Thoracic aorta (tissue), 2 donors: ENCODE measurements around the gene BRD9. TPM values are rescaled to one million over a fixed set of nuclear protein-coding genes. Genes with fewer than 3 reads are reported as not detected.
A peak's percentile ranks its signal among the peaks of the same experiment; 100 is the strongest.
"Not testable (repeated sequence)": the region's sequence is repeated elsewhere in the genome, so short reads cannot be mapped to it uniquely, and the experiment has no call there.

Experiments
- ATAC-seq: fragments of 150-250 bp; one replicate; pipeline ENCODE4 v1.8.0; 2017; ENCODE audit warnings: low read depth; ENCODE audit not compliant: insufficient number of reproducible peaks, low FRiP score
- DNase-seq: peaks from one replicate; pipeline ENCODE4 v3.0.0-alpha.2; 2020; ENCODE audit warnings: low spot score
- H3K27ac ChIP-seq, 2 donors: fragments of 200-600 bp; sonication (generic); 1 replicate in 1 of 2; 2 replicates in 1 of 2; pipeline ENCODE4 v1.5.1; 2016; ENCODE audit warnings: mild to moderate bottlenecking in 2 of 2, moderate library complexity in 2 of 2
- H3K27me3 ChIP-seq: fragments of 200-600 bp; sonication (generic); replicated peaks from 2 replicates; pipeline ENCODE4 v1.6.0; 2016; ENCODE audit warnings: mild to moderate bottlenecking; ENCODE audit not compliant: insufficient read depth
- H3K36me3 ChIP-seq: fragments of 200-600 bp; sonication (generic); one replicate; pipeline ENCODE4 v1.5.1; 2016
- H3K4me1 ChIP-seq, 2 donors: fragments of 200-600 bp; sonication (generic); 1 replicate in 1 of 2; 2 replicates in 1 of 2; pipeline versions ENCODE4 v1.5.1 to v1.6.0; 2016; ENCODE audit warnings: low read depth in 2 of 2, mild to moderate bottlenecking in 1 of 2; ENCODE audit not compliant: control insufficient read depth in 1 of 2
- H3K4me3 ChIP-seq: fragments of 200-600 bp; sonication (generic); 2 replicates; pipeline ENCODE4 v1.5.1; 2016; ENCODE audit warnings: mild to moderate bottlenecking
- H3K9me3 ChIP-seq: fragments of 200-600 bp; sonication (generic); 2 replicates; pipeline ENCODE4 v1.5.1; 2016
- CTCF ChIP-seq: fragments of 200-600 bp; sonication (generic); IDR thresholded peaks from one replicate; pipeline ENCODE4 v1.5.1; 2019; ENCODE audit warnings: antibody characterized with exemption
- total RNA-seq, 2 donors: library from RNA; depleted of rRNA; stranded (reverse); fragments of >200 nt; gene quantifications; one replicate each; pipeline versions ENCODE4 v1.1.0 to v1.2.3, GENCODE V29; 2016

BRD9 gene
- total RNA-seq, 2 donors from 2014 or later = 30.7 to 54.5 TPM

GRCh38 chr5:931570-932145, 39.1 kb upstream of the BRD9 start:
- no peak for ATAC-seq
- Histone ChIP-seq H3K4me3 (no peak overlapping the region), H3K9me3 (no peaks in the 10 kb centered on the region), H3K4me1 (peaks cover 0 to 4% of the 10 kb centered on the region in 2 donors), H3K36me3 (no peaks in the 10 kb centered on the region), H3K27ac (no peak overlapping the region), H3K27me3 (no peaks in the 10 kb centered on the region)
- TF ChIP-seq CTCF = no peak
- DNase-seq = no peak

GRCh38 chr5:930866-931265, 38.3 kb upstream of the BRD9 start:
- DNase-seq = no peak
- Histone ChIP-seq H3K36me3 (no peaks in the 10 kb centered on the region), H3K9me3 (no peaks in the 10 kb centered on the region), H3K27ac (no peak overlapping the region), H3K4me1 (peaks cover 3 to 10% of the 10 kb centered on the region in 2 donors), H3K4me3 (no peak overlapping the region), H3K27me3 (no peaks in the 10 kb centered on the region)
- ATAC-seq = no peak
- TF ChIP-seq CTCF = no peak

- Histone ChIP-seq H3K27ac (no peak overlapping the region), H3K4me3 (no peak overlapping the region), H3K4me1 (peaks cover 3 to 10% of the 10 kb centered on the region in 2 donors), H3K9me3 (no peaks in the 10 kb centered on the region), H3K36me3 (no peaks in the 10 kb centered on the region), H3K27me3 (no peaks in the 10 kb centered on the region)
- no peak for TF ChIP-seq CTCF
- no peak for ATAC-seq
- no peak for DNase-seq
Measured at GRCh38 chr5:929596-929995, 37.0 kb upstream of the BRD9 start.

GRCh38 chr5:929182-929581, 36.6 kb upstream of the BRD9 start:
- H3K36me3 ChIP-seq, H3K27me3 ChIP-seq, ATAC-seq: not testable (repeated sequence)

GRCh38 chr5:927172-928015, 34.8 kb upstream of the BRD9 start:
- peak overlapping the region; percentile 56 for H3K4me3 ChIP-seq
- no peak overlapping the region for H3K27ac ChIP-seq
- no peaks in the 10 kb centered on the region for H3K27me3 ChIP-seq
- TF ChIP-seq CTCF = no peak
- DNase-seq (no peak), ATAC-seq (no peak)
- no peaks in the 10 kb centered on the region for H3K9me3 ChIP-seq
- H3K4me1 ChIP-seq = peaks cover 3 to 10% of the 10 kb centered on the region in 2 donors
- H3K36me3 ChIP-seq = no peaks in the 10 kb centered on the region

More at GRCh38 chr5:929182-929581, 36.6 kb upstream of the BRD9 start:
- H3K4me3 ChIP-seq, H3K9me3 ChIP-seq, H3K27ac ChIP-seq, DNase-seq: not testable (repeated sequence)
- H3K4me1 ChIP-seq = peaks cover 3 to 10% of the 10 kb centered on the region in 2 donors
